Adrenal gland (tissue), 12 donors: ENCODE results near the gene PLK5. TPM values are rescaled to one million over a fixed set of nuclear protein-coding genes. Genes with fewer than 3 reads are reported as not detected.

Source experiments
- DNase-seq, 7 donors: peaks; one replicate each; pipeline ENCODE4 v3.0.0-alpha.2; 2019 to 2020
- H3K27ac ChIP-seq, 5 donors: fragments of 200-600 bp; sonication (generic) in 4 of 5; 1 replicate in 3 of 5; 2 replicates in 2 of 5; pipeline versions ENCODE4 v1.5.1 to v1.8.0; 2016 to 2020; ENCODE audit warnings: mild to moderate bottlenecking in 1 of 5
- H3K27me3 ChIP-seq: fragments of 200-600 bp; 2 replicates; pipeline ENCODE4 v1.8.0; 2021
- H3K36me3 ChIP-seq, 2 donors: fragments of 200-600 bp; replicated peaks in 1 of 2; 1 replicate in 1 of 2; 2 replicates in 1 of 2; pipeline versions ENCODE4 v1.5.1 to v1.8.0; 2018 to 2022
- H3K4me1 ChIP-seq, 2 donors: fragments of 200-600 bp; replicated peaks in 1 of 2; 1 replicate in 1 of 2; 2 replicates in 1 of 2; pipeline versions ENCODE4 v1.5.1 to v1.8.0; 2018 to 2021
- H3K4me3 ChIP-seq, 4 donors: fragments of 200-600 bp; sonication (generic) in 3 of 4; one replicate each; pipeline ENCODE4 v1.5.1; 2016 to 2018
- H3K9me3 ChIP-seq, 3 donors: fragments of 200-600 bp; sonication (generic) in 1 of 3; replicated peaks in 1 of 3; 1 replicate in 2 of 3; 2 replicates in 1 of 3; pipeline versions ENCODE4 v1.5.1 to v1.8.0; 2016 to 2021
- CTCF ChIP-seq, 6 experiments: fragments of 450-650 bp in 4 of 6; fragments of 200-600 bp in 2 of 6; sonication (generic) in 1 of 6; IDR thresholded peaks; 1 replicate in 5 of 6; 2 replicates in 1 of 6; pipeline versions ENCODE4 v1.5.1 to v1.8.0; 2016 to 2021; ENCODE audit warnings: antibody characterized with exemption in 6 of 6, mild to moderate bottlenecking in 2 of 6, moderate library complexity in 1 of 6
- POLR2A ChIP-seq, 2 donors: fragments of 450-650 bp; IDR thresholded peaks; one replicate each; pipeline ENCODE4 v1.6.1; 2017; ENCODE audit warnings: antibody characterized with exemption in 2 of 2, mild to moderate bottlenecking in 2 of 2, moderate library complexity in 1 of 2
- WGBS, 4 donors: extraction: QIAGEN DNeasy Blood & Tissue Kit in 2 of 4; methylation state at CpG; one replicate each; pipeline versions ENCODE4 v1.1.5 to v1.1.7; 2013 to 2017; 5-methylcytosine and 5-hydroxymethylcytosine counted together
- intact Hi-C, 2 donors: fragments of 100-400 bp; cut with DNase I; formaldehyde crosslinking; loops; one replicate each; pipeline versions ENCODE4 v1.14.1 to v1.15.0; 2022 to 2023
- polyA plus RNA-seq, 3 donors: library from polyadenylated mRNA; stranded (reverse); fragments of 200-250 nt in 2 of 3; fragments of 350-450 nt in 1 of 3; fragmentation: Illumina TruSeq in 1 of 3; extraction: RNeasy Lipid Tissue Mini Kit (QIAGEN cat#74804) in 1 of 3; gene quantifications; one replicate each; pipeline ENCODE4 v1.2.3, GENCODE V29; 2013 to 2014
- total RNA-seq, 9 donors: library from RNA; depleted of rRNA in 4 of 9; stranded (reverse); fragments of >200 nt in 4 of 9; fragments of 120-200 nt in 1 of 9; fragmentation: NEBNext Ultra II Directional in 1 of 9; extraction: Animal tissue kit (Norgen Biotek cat#: 25700) in 1 of 9; gene quantifications; one replicate each; pipeline versions ENCODE4 v1.1.0 to v1.2.4, GENCODE V29; 2013 to 2023
- donor health status: healthy with polysubstance abuse.
- donor health status: Bipolar disorder and iron deficiency.
- donor health status: DM: yes; HTN: yes; CAD: no.
- donor health status: DM: no; HTN: no; CAD: no.
- donor health status: DM: no; HTN: no; CAD: no.
- donor health status: DM: yes; HTN: yes; CAD: no.

Gene PLK5
- total and polyA plus RNA-seq, 12 donors: 0.15 to 1.0 (median 0.32) TPM; not detected in 8

GRCh38 chr19:1482361-1483130, 41.3 kb upstream of the PLK5 start:
- Histone ChIP-seq H3K9me3 (no peaks in the 10 kb centered on the region), H3K27me3 (no peaks in the 10 kb centered on the region), H3K4me1 (peaks cover 8 to 16% of the 10 kb centered on the region in 2 donors), H3K4me3 (no peak overlapping the region), H3K27ac (no peak overlapping the region), H3K36me3 (no peaks in the 10 kb centered on the region)
- intact Hi-C loops: no loop called here
- DNase-seq: peak in 1 of 7 donors; percentile 19
- TF ChIP-seq POLR2A (IDR thresholded peaks at IDR 0.05) (no peak), CTCF (IDR thresholded peaks at IDR 0.05) (no peak)
- 68 to 79% (median 78%) methylated on average over 12 to 37 of the region's 37 CpGs for WGBS, 4 donors

DNA sequence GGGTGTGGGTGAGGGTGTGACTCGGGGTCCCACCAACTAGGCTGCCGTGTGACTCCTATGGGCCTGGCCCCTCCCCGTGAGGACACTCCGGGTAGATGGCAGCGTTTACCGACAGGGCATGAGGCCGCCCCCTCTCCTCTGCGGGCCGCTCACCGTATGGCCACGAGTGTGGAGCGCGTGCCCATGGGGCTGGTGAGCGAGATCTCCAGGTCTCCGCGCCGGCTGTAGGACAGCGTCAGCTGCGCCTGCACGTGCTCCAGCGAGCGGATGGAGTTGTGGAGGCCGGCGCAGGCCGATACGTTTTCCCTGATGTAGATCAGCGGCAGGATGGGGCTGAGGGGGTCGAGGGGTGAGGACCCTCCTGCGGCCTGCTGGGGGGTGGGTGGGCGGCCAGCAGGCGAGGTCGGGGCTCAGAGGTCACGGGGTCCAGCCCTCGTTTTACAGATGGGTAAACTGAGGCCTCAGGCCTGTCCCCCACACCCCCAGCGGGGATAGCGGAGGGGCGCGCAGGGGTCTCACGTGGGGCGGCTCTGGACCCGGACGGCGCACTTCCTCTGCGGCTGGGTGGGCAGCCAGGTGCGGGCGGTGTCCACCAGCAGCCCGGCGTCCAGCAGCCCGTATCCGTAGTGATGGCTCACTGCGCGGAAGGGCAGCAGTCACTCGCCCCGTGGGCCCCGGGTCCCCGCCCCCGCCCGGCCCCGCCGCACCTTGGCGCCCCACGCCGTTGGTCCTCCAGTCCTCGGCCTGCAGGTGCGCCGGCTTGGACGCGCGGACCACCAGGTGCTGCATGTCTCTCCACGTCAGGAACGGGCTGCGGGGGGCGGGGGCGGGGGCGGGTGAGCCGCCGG, 40.5 kb upstream of the PLK5 start:
- TF ChIP-seq CTCF (IDR thresholded peaks at IDR 0.05): no peak
- TF ChIP-seq POLR2A (IDR thresholded peaks at IDR 0.05): no peak
- intact Hi-C loops: no loop called here
- 87 to 93% (median 91%) methylated on average over 15 to 77 of the region's 77 CpGs for WGBS, 4 donors
- Histone ChIP-seq H3K27me3 (no peaks in the 10 kb centered on the region), H3K4me1 (peaks cover 2 to 8% of the 10 kb centered on the region in 2 donors), H3K36me3 (no peaks in the 10 kb centered on the region), H3K27ac (no peak overlapping the region), H3K4me3 (no peak overlapping the region), H3K9me3 (no peaks in the 10 kb centered on the region)
- peak in 1 of 7 donors; percentile 14 for DNase-seq

GRCh38 chr19:1483979-1484428, 39.9 kb upstream of the PLK5 start:
- intact Hi-C loops: no loop called here
- Histone ChIP-seq H3K9me3 (no peaks in the 10 kb centered on the region), H3K4me3 (no peak overlapping the region), H3K36me3 (no peaks in the 10 kb centered on the region), H3K27me3 (no peaks in the 10 kb centered on the region), H3K4me1 (peaks cover 0 to 5% of the 10 kb centered on the region in 2 donors), H3K27ac (no peak overlapping the region)
- 87 to 100% (median 90%) methylated on average over 1 to 23 of the region's 23 CpGs for WGBS, 4 donors
- peak in 1 of 7 donors; percentile 12 for DNase-seq
- no peak for TF ChIP-seq CTCF (IDR thresholded peaks at IDR 0.05)
- no peak for TF ChIP-seq POLR2A (IDR thresholded peaks at IDR 0.05)
